Esophagus muscularis mucosa (tissue), 4 donors: ENCODE results near the gene GALT. TPM values are rescaled to one million over a fixed set of nuclear protein-coding genes. Genes with fewer than 3 reads are reported as not detected.

Source experiments
- DNase-seq: peaks from one replicate; pipeline ENCODE4 v3.0.0-alpha.2; 2017; ENCODE audit errors: extremely low spot score
- H3K27ac ChIP-seq, 4 donors: fragments of 200-600 bp; sonication (generic); replicated peaks in 1 of 4; 1 replicate in 3 of 4; 2 replicates in 1 of 4; pipeline ENCODE4 v1.5.1; 2016 to 2019; ENCODE audit warnings: mild to moderate bottlenecking in 1 of 4
- H3K27me3 ChIP-seq, 4 donors: fragments of 200-600 bp; sonication (generic); one replicate each; pipeline versions ENCODE4 v1.5.1 to v1.6.0; 2016 to 2019
- H3K36me3 ChIP-seq, 4 donors: fragments of 200-600 bp; sonication (generic); one replicate each; pipeline ENCODE4 v1.5.1; 2016 to 2019
- H3K4me1 ChIP-seq, 4 donors: fragments of 200-600 bp; sonication (generic); one replicate each; pipeline ENCODE4 v1.5.1; 2016 to 2019
- H3K4me3 ChIP-seq, 4 donors: fragments of 200-600 bp; sonication (generic); 1 replicate in 2 of 4; 2 replicates in 2 of 4; pipeline ENCODE4 v1.5.1; 2016 to 2019; ENCODE audit warnings: mild to moderate bottlenecking in 4 of 4, moderate library complexity in 1 of 4
- H3K9me3 ChIP-seq, 4 donors: fragments of 200-600 bp; sonication (generic); 1 replicate in 3 of 4; 2 replicates in 1 of 4; pipeline ENCODE4 v1.5.1; 2016 to 2019
- EP300 ChIP-seq: sonication (generic); formaldehyde crosslinking; IDR thresholded peaks from one replicate; pipeline ENCODE4 v1.6.1; 2017; ENCODE audit warnings: antibody characterized with exemption
- POLR2A ChIP-seq: fragments of 450-650 bp; IDR thresholded peaks from one replicate; pipeline ENCODE4 v1.6.1; 2017; ENCODE audit warnings: antibody characterized with exemption, moderate library complexity, mild to moderate bottlenecking, low read depth
- POLR2AphosphoS5 ChIP-seq, 2 donors: sonication (generic); formaldehyde crosslinking; IDR thresholded peaks; one replicate each; pipeline ENCODE4 v1.6.1; 2017; ENCODE audit warnings: antibody characterized with exemption in 2 of 2
- WGBS: methylation state at CpG from one replicate; pipeline ENCODE4 v1.1.5; 2018; 5-methylcytosine and 5-hydroxymethylcytosine counted together
- intact Hi-C: fragments of 100-400 bp; cut with DNase I; formaldehyde crosslinking; loops from one replicate; pipeline ENCODE4 v1.15.1; 2023
- total RNA-seq, 4 donors: library from RNA; depleted of rRNA; stranded (reverse); fragments of >200 nt; gene quantifications; one replicate each; pipeline versions ENCODE4 v1.1.0 to v1.2.1, GENCODE V29; 2016
- TF ChIP-seq, protein P1 (sequence below), 3 experiments: fragments of 200-600 bp in 2 of 3; fragments of 450-650 bp in 1 of 3; sonication (generic) in 2 of 3; IDR thresholded peaks; one replicate each; pipeline ENCODE4 v1.5.1; 2017 to 2019; ENCODE audit warnings: antibody characterized with exemption in 3 of 3, mild to moderate bottlenecking in 2 of 3, moderate library complexity in 1 of 3

GALT gene
- total RNA-seq, 4 donors from 2014 or later, result 15.9 to 34.7 (median 22.9) TPM

DNA sequence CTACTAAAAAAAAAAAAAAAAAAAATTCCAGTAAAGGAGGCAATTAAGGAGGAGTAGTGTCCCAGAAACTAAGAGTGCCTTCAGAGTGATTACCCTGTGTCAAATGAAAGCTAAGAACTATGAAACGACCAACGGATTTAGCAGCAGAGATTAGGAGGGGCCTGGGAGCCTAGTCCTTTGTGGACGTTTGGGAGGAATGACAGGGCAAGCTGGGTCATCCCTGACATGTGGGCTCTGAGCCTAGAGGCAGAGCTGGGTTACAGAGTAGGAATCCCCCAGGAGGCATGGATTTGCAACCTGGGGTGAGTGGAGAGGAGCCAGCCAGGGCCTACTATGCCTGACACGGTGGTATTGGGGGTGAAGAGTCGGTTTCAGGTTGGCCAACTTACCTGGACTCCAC, 13.3 kb upstream of the GALT start:
- Histone ChIP-seq H3K36me3 (peaks cover 0 to 14% (median 12%) of the 10 kb centered on the region in 4 donors), H3K4me3 (no peak overlapping the region), H3K27ac (no peak overlapping the region), H3K4me1 (peaks cover 22 to 44% (median 42%) of the 10 kb centered on the region in 4 donors), H3K9me3 (peaks cover 0 to 3% (median 0%) of the 10 kb centered on the region in 4 donors), H3K27me3 (peaks cover 2 to 25% (median 10%) of the 10 kb centered on the region in 4 donors)
- DNase-seq, result no peak
- TF ChIP-seq EP300 (no peak), POLR2A (no peak), POLR2AphosphoS5 (IDR thresholded peaks at IDR 0.05) (no peak)
- TF ChIP-seq, protein P1, sequence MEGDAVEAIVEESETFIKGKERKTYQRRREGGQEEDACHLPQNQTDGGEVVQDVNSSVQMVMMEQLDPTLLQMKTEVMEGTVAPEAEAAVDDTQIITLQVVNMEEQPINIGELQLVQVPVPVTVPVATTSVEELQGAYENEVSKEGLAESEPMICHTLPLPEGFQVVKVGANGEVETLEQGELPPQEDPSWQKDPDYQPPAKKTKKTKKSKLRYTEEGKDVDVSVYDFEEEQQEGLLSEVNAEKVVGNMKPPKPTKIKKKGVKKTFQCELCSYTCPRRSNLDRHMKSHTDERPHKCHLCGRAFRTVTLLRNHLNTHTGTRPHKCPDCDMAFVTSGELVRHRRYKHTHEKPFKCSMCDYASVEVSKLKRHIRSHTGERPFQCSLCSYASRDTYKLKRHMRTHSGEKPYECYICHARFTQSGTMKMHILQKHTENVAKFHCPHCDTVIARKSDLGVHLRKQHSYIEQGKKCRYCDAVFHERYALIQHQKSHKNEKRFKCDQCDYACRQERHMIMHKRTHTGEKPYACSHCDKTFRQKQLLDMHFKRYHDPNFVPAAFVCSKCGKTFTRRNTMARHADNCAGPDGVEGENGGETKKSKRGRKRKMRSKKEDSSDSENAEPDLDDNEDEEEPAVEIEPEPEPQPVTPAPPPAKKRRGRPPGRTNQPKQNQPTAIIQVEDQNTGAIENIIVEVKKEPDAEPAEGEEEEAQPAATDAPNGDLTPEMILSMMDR (IDR thresholded peaks at IDR 0.05), result no peak
- intact Hi-C loops, result loop anchor here (5.0 kb wide), 1 partner anchor 69 kb away; no protein-coding TSS in a partner anchor
- 54% methylated on average over 5 of the region's 5 CpGs for WGBS

DNA sequence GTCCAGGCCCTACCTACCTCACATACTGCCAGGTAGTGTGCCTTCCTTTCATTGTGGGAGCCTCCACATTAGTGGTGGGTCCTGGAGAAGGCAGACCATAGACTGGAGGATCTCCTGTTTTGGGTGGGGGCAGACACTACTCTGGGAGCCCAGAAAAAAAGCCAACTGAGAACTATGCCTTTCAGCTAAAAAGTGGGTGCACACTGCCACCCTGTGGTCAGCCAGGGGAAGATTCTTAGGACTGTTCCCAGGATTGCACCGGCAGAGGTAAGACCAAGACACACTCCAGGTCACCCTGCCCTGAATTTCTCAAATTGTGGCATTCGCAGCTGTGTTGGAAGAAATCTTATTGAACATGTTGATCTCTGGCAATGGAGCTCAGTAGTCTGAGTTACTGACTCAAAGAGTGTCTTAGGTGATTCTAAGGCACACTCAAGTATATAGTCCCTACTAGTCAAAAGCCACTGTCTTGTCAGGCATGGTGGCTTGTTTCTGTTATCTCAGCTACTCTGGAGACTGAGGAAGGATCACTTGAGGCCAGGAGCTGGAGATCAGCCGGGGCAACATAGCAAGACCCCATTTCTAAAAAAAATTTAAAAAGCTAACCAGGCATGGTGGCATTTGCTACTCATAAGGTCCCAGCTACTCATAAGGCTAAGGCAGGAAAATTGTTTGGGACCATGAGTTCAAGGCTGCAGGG, 12.5 kb upstream of the GALT start:
- WGBS, result 17% methylated on average over 3 of the region's 3 CpGs
- Histone ChIP-seq H3K4me1 (peaks cover 23 to 42% (median 40%) of the 10 kb centered on the region in 4 donors), H3K4me3 (no peak overlapping the region), H3K9me3 (peaks cover 0 to 3% (median 0%) of the 10 kb centered on the region in 4 donors), H3K27ac (no peak overlapping the region), H3K36me3 (peaks cover 0 to 14% (median 12%) of the 10 kb centered on the region in 4 donors), H3K27me3 (peaks cover 0 to 16% (median 6%) of the 10 kb centered on the region in 4 donors)
- no peak for DNase-seq
- intact Hi-C loops, result loop anchor here (2.0 to 5.0 kb wide), 2 partner anchors 19 to 68 kb away; no protein-coding TSS in a partner anchor
- no peak for TF ChIP-seq EP300
- peak in 1 of 2 donors; percentile 33 for TF ChIP-seq POLR2AphosphoS5 (IDR thresholded peaks at IDR 0.05)
- no peak for TF ChIP-seq POLR2A
- TF ChIP-seq, protein P1 (IDR thresholded peaks at IDR 0.05), result peak; percentile 82 to 84 (median 84)

DNA sequence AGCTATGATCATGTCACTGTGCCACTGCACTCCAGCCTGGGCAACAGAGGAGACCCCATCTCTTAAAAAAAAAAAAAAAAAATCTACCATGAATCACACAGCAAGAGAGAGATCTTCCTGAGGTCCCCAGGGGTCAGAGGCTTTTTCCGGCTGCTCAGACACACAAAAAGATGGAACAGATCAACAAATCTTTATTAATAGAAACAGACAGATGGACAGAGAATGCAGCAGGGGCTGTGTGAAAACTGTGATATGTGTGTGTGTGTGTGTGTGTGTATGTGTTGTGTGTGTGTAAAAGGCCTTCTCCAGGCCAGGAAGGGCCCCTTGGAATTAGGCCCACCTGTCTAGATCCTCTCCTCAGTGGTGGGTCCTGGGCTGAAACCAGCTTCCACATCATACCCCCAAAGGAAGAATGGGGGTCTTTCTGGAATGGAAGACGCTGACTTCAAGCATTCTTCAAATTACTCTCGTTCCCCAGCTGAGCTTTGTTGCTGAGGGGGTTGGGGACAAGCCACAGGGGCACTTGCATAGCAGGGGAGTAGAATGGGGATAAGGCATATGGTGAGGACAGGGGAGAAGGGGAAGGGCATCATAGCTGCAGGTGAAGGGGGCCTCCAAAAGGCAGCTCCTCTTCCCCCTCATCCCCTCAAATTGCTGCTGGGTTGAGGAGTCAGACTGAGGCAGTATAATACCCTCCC, 11.8 kb upstream of the GALT start:
- TF ChIP-seq POLR2AphosphoS5 (IDR thresholded peaks at IDR 0.05) (no peak), EP300 (no peak)
- TF ChIP-seq, protein P1 (IDR thresholded peaks at IDR 0.05), result no peak
- Histone ChIP-seq H3K36me3 (peaks cover 0 to 14% (median 12%) of the 10 kb centered on the region in 4 donors), H3K27ac (no peak overlapping the region), H3K27me3 (peaks cover 0 to 9% (median 3%) of the 10 kb centered on the region in 4 donors), H3K9me3 (peaks cover 0 to 3% (median 0%) of the 10 kb centered on the region in 4 donors), H3K4me3 (no peak overlapping the region), H3K4me1 (peaks cover 23 to 36% (median 34%) of the 10 kb centered on the region in 4 donors)
- WGBS, result 85% methylated on average over 3 of the region's 3 CpGs
- DNase-seq, result no peak
- intact Hi-C loops, result loop anchor here (2.0 to 5.0 kb wide), 2 partner anchors 20 to 68 kb away; no protein-coding TSS in a partner anchor

DNA sequence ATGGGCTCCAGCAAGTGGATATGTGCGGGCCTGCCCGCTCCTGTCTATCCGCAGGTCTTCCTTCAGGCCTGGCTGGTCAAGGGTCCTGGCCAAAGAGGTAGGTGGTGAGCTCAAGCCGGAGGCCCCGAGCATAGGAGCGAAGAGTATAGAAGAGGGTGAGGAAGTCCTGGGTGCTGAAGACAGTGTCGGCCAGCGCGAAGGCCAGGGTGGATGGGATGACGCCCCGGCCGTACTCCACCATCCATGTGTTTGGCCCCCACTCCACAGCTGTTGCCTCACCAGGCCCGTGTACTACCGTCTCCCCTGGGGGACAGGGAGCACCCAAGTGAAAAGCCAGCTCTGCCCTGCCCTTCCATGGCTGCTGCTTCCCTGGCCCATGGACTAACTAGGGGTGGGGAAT, 10.9 kb upstream of the GALT start:
- Histone ChIP-seq H3K9me3 (peaks cover 0 to 3% (median 0%) of the 10 kb centered on the region in 4 donors), H3K4me3 (no peak overlapping the region), H3K27me3 (peaks cover 0 to 4% (median under 1%) of the 10 kb centered on the region in 4 donors), H3K27ac (no peak overlapping the region), H3K4me1 (peaks cover 23 to 36% (median 34%) of the 10 kb centered on the region in 4 donors), H3K36me3 (peaks cover 0 to 14% (median 12%) of the 10 kb centered on the region in 4 donors)
- 91% methylated on average over 14 of the region's 14 CpGs for WGBS
- no peak for TF ChIP-seq EP300
- no peak for TF ChIP-seq POLR2AphosphoS5 (IDR thresholded peaks at IDR 0.05)
- no peak for DNase-seq
- intact Hi-C loops, result loop anchor here (2.0 kb wide), 1 partner anchor 21 kb away; no protein-coding TSS in a partner anchor
